IPS DF 6.9 (cell line): ENCODE measurements around the gene IL1F10.

ENCODE experiments used
- DNase-seq: peaks from one replicate; pipeline ENCODE4 v3.0.0-alpha.2; 2013; ENCODE audit warnings: low read depth, low spot score
- H3K27ac ChIP-seq: one replicate; pipeline ENCODE4 v1.5.1; 2013; ENCODE audit warnings: low read length, control low read depth
- H3K27me3 ChIP-seq: 2 replicates; pipeline ENCODE4 v1.6.1; 2013; ENCODE audit warnings: mild to moderate bottlenecking, low read length; ENCODE audit not compliant: control insufficient read depth, insufficient read depth
- H3K36me3 ChIP-seq: 2 replicates; pipeline ENCODE4 v1.6.1; 2013; ENCODE audit warnings: low read length; ENCODE audit not compliant: control insufficient read depth, insufficient read depth
- H3K4me1 ChIP-seq: 2 replicates; pipeline ENCODE4 v1.6.1; 2013; ENCODE audit warnings: low read length; ENCODE audit not compliant: control insufficient read depth, insufficient read depth
- H3K4me3 ChIP-seq: 2 replicates; pipeline ENCODE4 v1.5.1; 2013; ENCODE audit warnings: mild to moderate bottlenecking, low read length
- H3K9me3 ChIP-seq: 2 replicates; pipeline ENCODE4 v1.6.1; 2013; ENCODE audit warnings: low read length, inconsistent platforms; ENCODE audit not compliant: control insufficient read depth, insufficient read depth
- WGBS: extraction: QIAGEN DNeasy Blood & Tissue Kit; methylation state at CpG from one replicate; pipeline ENCODE4 v1.1.7; 2013; ENCODE audit warnings: mixed read lengths, missing lambda C conversion rate; ENCODE audit not compliant: insufficient read length, insufficient coverage; 5-methylcytosine and 5-hydroxymethylcytosine counted together

The IL1F10 gene

GRCh38 chr2:113111121-113111520 is 43.4 kb downstream of the IL1F10 start:
- H3K9me3 ChIP-seq: no peaks in the 10 kb centered on the region
- no peak for DNase-seq
- no CpG with 5 or more reads among the region's 3 CpGs for WGBS
- no peaks in the 10 kb centered on the region for H3K4me1 ChIP-seq
- H3K36me3 ChIP-seq: no peaks in the 10 kb centered on the region
- H3K27ac ChIP-seq: no peak overlapping the region
- no peaks in the 10 kb centered on the region for H3K27me3 ChIP-seq
- no peak overlapping the region for H3K4me3 ChIP-seq

DNA sequence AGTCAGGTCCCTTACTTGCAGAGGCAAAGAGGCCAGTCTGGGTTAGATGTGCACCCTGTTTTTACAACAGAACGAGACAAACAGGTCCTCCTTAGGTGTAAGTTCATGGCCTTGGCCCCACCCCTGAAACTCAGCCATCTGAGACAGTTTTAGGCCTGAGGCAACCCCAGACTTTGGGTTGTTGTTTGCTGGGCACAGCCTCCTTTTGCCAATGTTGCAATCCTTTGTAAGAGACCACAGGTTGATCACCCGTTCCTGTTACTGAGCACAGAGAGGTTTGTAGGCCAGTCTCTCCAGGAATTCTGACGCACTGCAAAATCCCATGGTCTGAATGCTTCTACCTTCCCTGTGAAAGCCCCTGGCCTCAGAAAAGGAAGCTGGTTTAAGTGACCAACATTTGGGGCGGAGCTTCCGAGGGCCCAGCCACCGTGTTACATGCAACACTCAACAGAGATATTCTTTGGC is 44.1 kb downstream of the IL1F10 start:
- Histone ChIP-seq H3K36me3 (no peaks in the 10 kb centered on the region), H3K4me1 (no peaks in the 10 kb centered on the region), H3K27me3 (no peaks in the 10 kb centered on the region), H3K4me3 (no peak overlapping the region), H3K9me3 (no peaks in the 10 kb centered on the region), H3K27ac (no peak overlapping the region)
- DNase-seq: no peak
- WGBS: no CpG with 5 or more reads among the region's 6 CpGs

DNA sequence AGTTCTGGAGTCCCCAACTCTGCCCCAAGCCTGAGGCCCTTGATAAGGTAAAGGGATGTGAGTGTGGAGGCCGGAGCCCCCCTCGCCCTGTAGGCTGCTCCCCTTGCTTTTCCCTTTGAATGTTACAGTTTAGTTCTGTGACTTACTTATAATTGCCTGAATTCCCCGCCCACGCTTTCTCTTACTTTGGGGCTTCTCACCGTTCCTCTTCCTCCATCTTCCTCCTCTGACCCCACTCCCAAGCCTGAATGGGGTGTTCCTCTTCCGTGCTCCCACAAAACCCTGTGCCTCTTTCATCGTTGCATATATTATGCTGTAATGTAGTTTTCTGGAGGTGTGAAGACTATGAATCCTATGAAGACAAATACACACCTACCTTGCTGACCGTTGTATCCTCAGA is 44.7 kb downstream of the IL1F10 start:
- DNase-seq: no peak
- H3K4me1 ChIP-seq: no peaks in the 10 kb centered on the region
- no CpG with 5 or more reads among the region's 8 CpGs for WGBS
- H3K4me3 ChIP-seq: no peak overlapping the region
- H3K27ac ChIP-seq: no peak overlapping the region
- no peaks in the 10 kb centered on the region for H3K36me3 ChIP-seq
- no peaks in the 10 kb centered on the region for H3K9me3 ChIP-seq
- no peaks in the 10 kb centered on the region for H3K27me3 ChIP-seq

DNA sequence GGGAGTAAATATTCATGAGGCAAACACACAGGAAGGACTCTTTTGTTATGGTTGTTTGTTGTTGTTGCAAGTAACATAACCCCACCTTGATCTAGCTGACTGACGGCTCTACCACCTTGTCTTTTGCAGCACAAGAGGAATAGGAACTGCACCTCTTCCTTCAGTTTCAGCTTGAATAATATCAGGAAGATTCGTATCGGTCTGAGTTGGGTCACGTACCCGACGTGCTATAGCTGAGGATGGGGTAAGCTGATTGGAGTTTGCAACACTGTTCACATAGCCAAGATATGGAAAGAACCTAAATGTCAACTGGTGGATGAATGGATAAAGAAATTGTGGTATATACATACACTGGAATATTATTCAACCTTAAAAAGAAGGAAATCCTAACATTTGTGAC is 45.1 kb downstream of the IL1F10 start:
- no peaks in the 10 kb centered on the region for H3K27me3 ChIP-seq
- WGBS: no CpG with 5 or more reads among the region's 6 CpGs
- H3K27ac ChIP-seq: no peak overlapping the region
- no peaks in the 10 kb centered on the region for H3K9me3 ChIP-seq
- no peaks in the 10 kb centered on the region for H3K4me1 ChIP-seq
- no peak overlapping the region for H3K4me3 ChIP-seq
- no peaks in the 10 kb centered on the region for H3K36me3 ChIP-seq
- DNase-seq: no peak

DNA sequence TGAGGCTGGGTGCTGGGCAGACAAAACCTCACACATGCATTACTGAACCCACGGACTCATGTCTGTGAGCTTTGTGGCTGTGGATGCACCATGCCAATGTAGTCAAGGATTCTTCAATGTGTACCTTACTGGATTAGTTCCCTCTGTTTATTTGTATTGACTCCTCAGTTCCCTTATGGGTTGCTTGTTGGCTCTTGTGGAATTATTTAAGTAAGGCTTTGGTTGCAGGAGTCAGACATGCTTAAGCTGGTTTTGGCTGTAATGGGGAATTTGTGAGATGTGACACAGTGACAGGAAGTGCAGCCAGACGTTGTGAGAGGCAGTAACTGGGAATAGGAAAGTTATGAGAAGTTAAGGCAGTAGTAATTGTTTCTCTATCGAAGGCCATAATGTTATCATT is 46.0 kb downstream of the IL1F10 start:
- no peaks in the 10 kb centered on the region for H3K9me3 ChIP-seq
- WGBS: no CpG with 5 or more reads among the region's 3 CpGs
- no peak overlapping the region for H3K27ac ChIP-seq
- H3K27me3 ChIP-seq: no peaks in the 10 kb centered on the region
- H3K4me1 ChIP-seq: no peaks in the 10 kb centered on the region
- no peaks in the 10 kb centered on the region for H3K36me3 ChIP-seq
- H3K4me3 ChIP-seq: no peak overlapping the region
- DNase-seq: no peak

- H3K9me3 ChIP-seq: no peaks in the 10 kb centered on the region
- no peaks in the 10 kb centered on the region for H3K27me3 ChIP-seq
- no peak overlapping the region for H3K4me3 ChIP-seq
- H3K4me1 ChIP-seq: no peaks in the 10 kb centered on the region
- WGBS: 100% methylated on average over 1 of the region's 6 CpGs
- no peak for DNase-seq
- H3K27ac ChIP-seq: no peak overlapping the region
- no peaks in the 10 kb centered on the region for H3K36me3 ChIP-seq
These were observed 46.6 kb downstream of the IL1F10 start for GRCh38 chr2:113114224-113114945.

- WGBS: no CpG with 5 or more reads among the region's 4 CpGs
- Histone ChIP-seq H3K27me3 (no peaks in the 10 kb centered on the region), H3K9me3 (no peaks in the 10 kb centered on the region), H3K4me3 (no peak overlapping the region), H3K27ac (no peak overlapping the region), H3K36me3 (no peaks in the 10 kb centered on the region), H3K4me1 (no peaks in the 10 kb centered on the region)
- no peak for DNase-seq
These were observed 47.2 kb downstream of the IL1F10 start for GRCh38 chr2:113114996-113115395.

DNA sequence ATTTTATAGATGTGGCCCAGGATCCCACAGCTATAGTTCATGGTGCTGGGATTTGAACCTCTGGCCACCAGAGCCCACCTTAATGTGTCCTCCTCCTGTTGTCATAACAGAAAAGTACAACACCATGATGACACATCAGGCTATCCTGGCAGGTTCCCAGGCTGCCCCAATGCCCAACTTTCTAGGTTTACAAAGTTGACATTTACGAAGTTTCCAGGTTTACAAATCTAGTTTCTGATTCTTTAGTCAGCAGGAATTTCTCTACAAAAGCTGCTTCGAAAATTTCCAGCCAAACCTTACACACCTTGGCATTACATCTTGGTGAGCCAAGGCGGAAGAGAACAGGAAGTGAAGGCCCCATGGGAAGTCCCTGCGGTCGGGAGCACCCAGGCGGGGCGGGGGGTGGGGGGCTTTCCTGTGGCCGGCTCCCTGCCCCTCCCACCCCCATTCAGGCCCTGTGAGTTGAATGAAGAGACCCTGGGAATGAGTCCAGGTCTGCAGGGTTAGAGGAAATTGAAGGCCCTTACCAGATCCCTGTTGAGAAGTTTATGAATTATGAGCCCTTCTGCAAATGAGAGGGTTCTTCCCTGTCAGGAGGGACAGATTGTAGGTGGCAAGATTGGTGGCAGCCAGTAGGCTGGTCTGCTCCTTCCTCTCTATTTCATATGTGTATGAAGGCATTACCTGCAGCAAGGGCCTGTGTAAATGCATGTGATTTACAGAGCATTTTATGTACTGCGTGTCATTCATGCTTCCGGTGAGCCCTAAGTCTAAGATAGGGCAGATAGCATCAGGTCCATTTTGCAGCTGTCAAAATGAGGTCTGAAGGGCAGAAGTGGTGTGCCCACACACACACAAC is 48.6 kb downstream of the IL1F10 start:
- Histone ChIP-seq H3K4me1 (no peaks in the 10 kb centered on the region), H3K9me3 (no peaks in the 10 kb centered on the region), H3K27ac (no peak overlapping the region), H3K36me3 (no peaks in the 10 kb centered on the region), H3K27me3 (no peaks in the 10 kb centered on the region), H3K4me3 (no peak overlapping the region)
- no peak for DNase-seq
- WGBS: no CpG with 5 or more reads among the region's 10 CpGs

- no peak for DNase-seq
- no peaks in the 10 kb centered on the region for H3K36me3 ChIP-seq
- H3K27ac ChIP-seq: no peak overlapping the region
- H3K4me3 ChIP-seq: no peak overlapping the region
- H3K4me1 ChIP-seq: no peaks in the 10 kb centered on the region
- WGBS: no CpG with 5 or more reads among the region's 9 CpGs
- no peaks in the 10 kb centered on the region for H3K9me3 ChIP-seq
- no peaks in the 10 kb centered on the region for H3K27me3 ChIP-seq
These were observed 49.9 kb downstream of the IL1F10 start for GRCh38 chr2:113117541-113118262.

GRCh38 chr2:113118263-113118657 is 50.5 kb downstream of the IL1F10 start:
- Histone ChIP-seq H3K27me3 (no peaks in the 10 kb centered on the region), H3K27ac (no peak overlapping the region), H3K36me3 (no peaks in the 10 kb centered on the region), H3K4me1 (no peaks in the 10 kb centered on the region), H3K4me3 (no peak overlapping the region), H3K9me3 (no peaks in the 10 kb centered on the region)
- no CpG with 5 or more reads among the region's 2 CpGs for WGBS
- no peak for DNase-seq
